H1 (cell line): Measurements from ENCODE around the gene TMPRSS4. TPM values are rescaled to one million over a fixed set of nuclear protein-coding genes. Genes with fewer than 3 reads are reported as not detected.

ENCODE experiments used
- RBBP5 ChIP-seq: IDR thresholded peaks from 2 replicates; pipeline ENCODE4 v1.7.1; 2012; ENCODE audit warnings: low read depth, mild to moderate bottlenecking, inconsistent platforms, low read length, moderate library complexity, borderline replicate concordance
- polyA plus RNA-seq, 7 experiments: library from polyadenylated mRNA; depleted of rRNA in 3 of 7; stranded (reverse) in 5 of 7; unstranded in 2 of 7; fragments of >200 nt in 5 of 7; fragments of 200-250 nt in 2 of 7; gene quantifications; 1 replicate in 5 of 7; 2 replicates in 1 of 7; 4 replicates in 1 of 7; pipeline versions ENCODE4 v1.2.1 to v1.2.3, GENCODE V29; 2011 to 2013; ENCODE audit warnings: missing spikeins in 2 of 7, mixed read lengths in 2 of 7
- total RNA-seq: library from RNA; stranded (reverse); fragmentation: NEBNext Ultra II Directional; extraction: Animal tissue kit (Norgen Biotek cat#: 25700); gene quantifications from 2 replicates; pipeline ENCODE4 v1.2.1, GENCODE V29; 2021

Gene TMPRSS4
- total and polyA plus RNA-seq, 2 of the 8 experiments (the other 6 are each of a cell fraction or from before 2014, with no cell fraction given), result 0.11 to 0.58 TPM

DNA sequence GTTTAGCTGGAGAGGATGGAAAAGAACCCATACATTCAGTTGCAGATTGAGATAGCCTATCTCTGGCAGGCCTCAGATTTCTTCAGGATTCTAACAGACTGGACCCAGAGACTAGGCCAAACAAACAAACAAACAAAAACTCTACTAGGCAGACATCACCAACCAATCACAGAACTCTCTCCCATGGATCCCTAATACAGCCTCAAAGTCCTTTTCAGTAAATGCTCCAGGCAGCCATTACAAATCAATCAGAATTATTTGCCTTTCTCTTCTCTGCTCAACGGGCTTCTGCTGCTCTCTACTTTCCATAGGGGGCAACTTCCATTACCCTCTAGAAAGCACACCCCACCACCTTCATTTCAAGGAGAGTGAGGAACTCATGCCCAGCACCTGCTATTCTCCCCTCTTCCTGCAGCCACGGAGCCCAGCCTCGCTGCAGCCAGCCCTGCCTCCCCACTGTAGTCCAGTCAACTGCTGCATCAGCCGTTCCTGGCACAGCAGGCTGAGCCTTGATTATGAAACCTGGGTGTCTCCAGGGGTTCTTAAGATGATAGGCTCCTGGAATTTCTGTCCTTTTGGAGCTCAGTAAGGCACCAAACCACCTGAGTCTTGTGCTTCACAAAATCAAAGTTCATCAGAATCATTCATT, 28.9 kb downstream of the TMPRSS4 start (continued):
- no peak for TF ChIP-seq RBBP5
- TF ChIP-seq, all 59 proteins: peak for 0
